Psoas muscle (tissue), 8 donors: Measurements from ENCODE around the gene OCIAD1. TPM values are rescaled to one million over a fixed set of nuclear protein-coding genes. Genes with fewer than 3 reads are reported as not detected.

Experiments
- ATAC-seq, 4 donors: fragments of 200-7000 bp; cut with Tn5 transposase; one replicate each; pipeline ENCODE4 v1.9.1; 2020; ENCODE audit warnings: moderate library complexity in 3 of 4, mild to moderate bottlenecking in 2 of 4
- DNase-seq, 2 donors: peaks; one replicate each; pipeline ENCODE4 v3.0.0-alpha.2; 2020
- H3K27ac ChIP-seq: fragments of 200-600 bp; one replicate; pipeline ENCODE4 v1.8.0; 2022
- H3K27me3 ChIP-seq, 3 donors: fragments of 200-600 bp in 1 of 3; one replicate each; pipeline versions ENCODE4 v1.6.1 to v1.8.0; 2013 to 2022; ENCODE audit warnings: low read length in 2 of 3, mild to moderate bottlenecking in 2 of 3, moderate library complexity in 1 of 3; ENCODE audit not compliant: insufficient read depth in 3 of 3
- H3K36me3 ChIP-seq, 2 donors: fragments of 200-600 bp in 1 of 2; one replicate each; pipeline versions ENCODE4 v1.6.1 to v1.8.0; 2013 to 2022; ENCODE audit warnings: low read depth in 1 of 2, mild to moderate bottlenecking in 1 of 2, moderate library complexity in 1 of 2; ENCODE audit not compliant: insufficient read depth in 1 of 2
- H3K4me1 ChIP-seq: fragments of 200-600 bp; one replicate; pipeline ENCODE4 v1.8.0; 2022
- H3K4me3 ChIP-seq: fragments of 200-600 bp; one replicate; pipeline ENCODE4 v1.8.0; 2022; ENCODE audit warnings: mild to moderate bottlenecking
- H3K9me3 ChIP-seq: fragments of 200-600 bp; one replicate; pipeline ENCODE4 v1.8.0; 2022
- CTCF ChIP-seq: fragments of 200-600 bp; IDR thresholded peaks from one replicate; pipeline ENCODE4 v1.8.0; 2022; ENCODE audit warnings: antibody characterized with exemption
- WGBS, 3 donors: extraction: QIAGEN DNeasy Blood & Tissue Kit; methylation state at CpG; one replicate each; pipeline versions ENCODE4 v1.1.6 to v1.1.7; 2013; 5-methylcytosine and 5-hydroxymethylcytosine counted together
- intact Hi-C, 2 donors: fragments of 100-400 bp; cut with DNase I; formaldehyde crosslinking; loops; one replicate each; pipeline versions ENCODE4 v1.11.0 to v1.14.2; 2022
- polyA plus RNA-seq, 3 donors: library from polyadenylated mRNA; stranded (reverse); fragments of 200-250 nt; gene quantifications; one replicate each; pipeline ENCODE4 v1.2.3, GENCODE V29; 2013
- total RNA-seq, 4 donors: library from RNA; stranded (reverse); fragmentation: NEBNext Ultra II Directional in 2 of 4; extraction: Animal tissue kit (Norgen Biotek cat#: 25700) in 2 of 4; gene quantifications; one replicate each; pipeline versions ENCODE4 v1.2.1 to v1.2.4, GENCODE V29; 2021 to 2023
- donor health status: healthy with polysubstance abuse.
- donor health status: DM: no; HTN: no; CAD: no; lungs with moderate emphysema.
- donor health status: Bipolar disorder and iron deficiency.
- donor health status: healthy.
- donor health status: DM: yes; HTN: yes; CAD: no.
- donor health status: DM: no; HTN: no; CAD: no.
- donor health status: DM: no; HTN: no; CAD: no.
- donor health status: DM: yes; HTN: yes; CAD: no.

The OCIAD1 gene
- total and polyA plus RNA-seq, 7 donors, result 106 to 160 (median 121) TPM

DNA sequence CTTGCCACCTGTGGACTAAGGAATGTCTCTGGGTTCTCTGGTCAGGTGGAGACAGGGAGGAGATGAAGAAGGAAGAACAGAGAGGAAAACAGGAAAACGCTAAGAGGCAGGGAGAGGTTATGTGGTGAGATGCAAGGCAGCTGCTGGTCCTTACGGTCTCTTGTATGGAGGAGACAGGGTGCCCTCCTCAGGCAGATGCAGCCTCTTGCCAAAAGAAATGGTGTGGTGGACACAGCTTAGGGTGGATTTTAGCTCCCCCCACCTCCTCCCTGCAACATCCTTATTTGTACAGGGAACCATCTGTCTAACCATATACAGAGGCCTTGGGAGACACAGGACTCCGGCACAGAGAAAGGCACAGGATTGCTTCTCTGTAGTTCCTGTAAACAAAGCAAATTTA, 66.0 kb downstream of the OCIAD1 start:
- DNase-seq (no peak), ATAC-seq (no peak)
- H3K27me3 ChIP-seq, result no peaks in the 10 kb centered on the region
- intact Hi-C loops, result no loop called here
- no peaks in the 10 kb centered on the region for H3K36me3 ChIP-seq
- no peak overlapping the region for H3K27ac ChIP-seq
- H3K4me1 ChIP-seq, result no peaks in the 10 kb centered on the region
- 74 to 84% (median 79%) methylated on average over 3 of the region's 3 CpGs for WGBS, 3 donors
- H3K4me3 ChIP-seq, result no peak overlapping the region
- H3K9me3 ChIP-seq, result no peaks in the 10 kb centered on the region
- TF ChIP-seq CTCF, result no peak

DNA sequence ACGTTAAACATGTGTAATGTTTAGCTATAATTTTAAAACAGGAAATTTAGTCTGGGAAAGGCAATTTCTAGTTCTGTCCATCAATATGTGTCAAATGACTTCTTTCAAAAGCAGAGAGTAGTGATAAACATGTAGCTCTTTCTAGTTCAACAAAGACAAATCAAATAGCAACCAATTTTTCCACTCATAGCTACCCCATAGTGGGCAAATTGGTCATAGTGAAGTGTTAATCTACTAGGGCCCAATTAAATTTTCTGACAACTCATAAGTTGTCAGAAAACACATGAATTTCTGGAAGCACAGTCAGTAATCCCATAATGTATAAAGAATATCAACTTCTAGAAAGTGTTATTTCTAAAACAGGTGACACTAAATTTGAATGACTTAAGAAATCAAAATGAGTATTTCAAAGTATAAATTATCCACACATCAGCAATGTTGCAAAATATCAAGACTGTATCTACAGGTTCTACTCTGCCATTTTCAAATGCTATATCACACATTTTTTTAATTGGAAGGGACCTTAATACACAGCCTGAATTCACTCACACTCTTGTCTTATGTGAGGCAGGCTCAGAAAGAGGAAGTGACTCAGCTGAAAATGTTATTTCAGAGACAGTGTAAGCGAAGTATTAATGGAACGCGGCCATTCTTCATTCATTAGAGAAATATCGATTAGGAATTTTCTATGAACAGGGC, 68.0 kb downstream of the OCIAD1 start:
- no peak for TF ChIP-seq CTCF

DNA sequence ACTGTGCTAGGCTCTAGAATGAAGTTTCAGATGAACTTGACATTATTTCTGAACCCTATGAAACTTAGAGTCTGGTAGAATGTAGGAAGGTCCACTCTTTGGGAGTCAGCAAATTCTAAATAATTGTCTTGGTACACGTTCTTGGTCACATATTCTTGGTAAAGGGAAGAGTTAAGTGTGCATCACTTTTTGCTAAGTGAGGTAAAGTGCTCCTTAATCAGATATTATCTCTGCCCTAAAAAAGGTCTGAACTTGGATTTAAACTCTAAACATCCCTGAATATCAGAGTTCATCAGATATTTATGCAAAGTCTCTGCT, 68.5 kb downstream of the OCIAD1 start:
- H3K4me3 ChIP-seq, result no peak overlapping the region
- H3K4me1 ChIP-seq, result no peaks in the 10 kb centered on the region
- H3K27me3 ChIP-seq, result no peaks in the 10 kb centered on the region
- ATAC-seq (no peak), DNase-seq (no peak)
- intact Hi-C loops, result no loop called here
- WGBS, 3 donors, result 63 to 85% (median 63%) methylated on average over 1 of the region's 1 CpG
- TF ChIP-seq CTCF, result no peak
- no peaks in the 10 kb centered on the region for H3K36me3 ChIP-seq
- no peak overlapping the region for H3K27ac ChIP-seq
- H3K9me3 ChIP-seq, result no peaks in the 10 kb centered on the region

More for the DNA sequence above, 68.0 kb downstream of the OCIAD1 start:
- DNase-seq, result no peak
- no peaks in the 10 kb centered on the region for H3K9me3 ChIP-seq
- no peak for ATAC-seq
- no peaks in the 10 kb centered on the region for H3K4me1 ChIP-seq
- no peaks in the 10 kb centered on the region for H3K27me3 ChIP-seq
- no peaks in the 10 kb centered on the region for H3K36me3 ChIP-seq
- intact Hi-C loops, result no loop called here
- H3K27ac ChIP-seq, result no peak overlapping the region
- 85 to 87% (median 85%) methylated on average over 5 of the region's 5 CpGs for WGBS, 3 donors
- no peak overlapping the region for H3K4me3 ChIP-seq

- no peaks in the 10 kb centered on the region for H3K27me3 ChIP-seq
- no peak overlapping the region for H3K27ac ChIP-seq
- TF ChIP-seq CTCF, result no peak
- no peak overlapping the region for H3K4me3 ChIP-seq
- H3K9me3 ChIP-seq, result no peaks in the 10 kb centered on the region
- DNase-seq (no peak), ATAC-seq (no peak)
- 81 to 86% (median 83%) methylated on average over 4 of the region's 4 CpGs for WGBS, 3 donors
- intact Hi-C loops, result no loop called here
- no peaks in the 10 kb centered on the region for H3K4me1 ChIP-seq
- H3K36me3 ChIP-seq, result no peaks in the 10 kb centered on the region
These were observed 69.1 kb downstream of the OCIAD1 start for GRCh38 chr4:48899950-48900349.

DNA sequence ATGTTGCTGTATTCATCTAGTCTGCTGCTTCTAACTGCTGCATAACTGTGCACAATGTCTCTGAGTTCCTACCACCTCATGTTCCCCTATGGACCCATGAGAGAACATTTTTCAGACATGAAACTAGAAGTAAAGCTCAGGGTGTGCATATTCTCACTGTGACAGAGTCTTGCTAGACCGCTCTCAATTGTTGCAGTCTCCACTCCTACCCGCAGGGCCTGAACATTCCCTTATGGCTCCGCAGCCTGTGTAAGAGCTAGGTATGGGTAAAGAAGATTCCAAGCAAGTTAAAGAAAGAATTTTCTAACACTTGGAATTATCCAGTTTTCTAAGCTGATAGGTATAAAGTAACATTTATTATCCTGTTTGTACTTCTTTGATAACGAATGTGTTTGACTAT, 70.3 kb downstream of the OCIAD1 start:
- WGBS, 3 donors, result 97 to 99% (median 98%) methylated on average over 4 of the region's 4 CpGs
- no peaks in the 10 kb centered on the region for H3K36me3 ChIP-seq
- peaks cover 0 to 8% (median 2%) of the 10 kb centered on the region in 3 donors for H3K27me3 ChIP-seq
- H3K4me3 ChIP-seq, result no peak overlapping the region
- H3K9me3 ChIP-seq, result no peaks in the 10 kb centered on the region
- intact Hi-C loops, result no loop called here
- TF ChIP-seq CTCF, result no peak
- H3K4me1 ChIP-seq, result no peaks in the 10 kb centered on the region
- ATAC-seq (no peak), DNase-seq (no peak)
- no peak overlapping the region for H3K27ac ChIP-seq
